Measurements from ENCODE around the gene STYXL2.

Gene STYXL2

GRCh38 chr1:167081594-167082156 lies 12.2 kb upstream of the STYXL2 start:
- no peak for DNase-seq

- DNase-seq, result peak; percentile 49
These were observed 11.3 kb upstream of the STYXL2 start for GRCh38 chr1:167082511-167083027.

- no peak for DNase-seq
These were observed 10.7 kb upstream of the STYXL2 start for GRCh38 chr1:167083066-167083665.

- DNase-seq, result no peak
These were observed 10.0 kb upstream of the STYXL2 start for GRCh38 chr1:167083871-167084270.

- no peak for DNase-seq
These were observed 9.1 kb upstream of the STYXL2 start for GRCh38 chr1:167084757-167085156.

- DNase-seq, result no peak
These were observed 7.8 kb upstream of the STYXL2 start for GRCh38 chr1:167086033-167086432.

GRCh38 chr1:167086768-167087167 lies 7.1 kb upstream of the STYXL2 start:
- DNase-seq, result no peak

- no peak for DNase-seq
These were observed 5.0 kb upstream of the STYXL2 start for GRCh38 chr1:167088746-167089417.

- DNase-seq, result no peak
These were observed 3.9 kb upstream of the STYXL2 start for GRCh38 chr1:167089939-167090313.

- peak; percentile 57 for DNase-seq
These were observed 3.4 kb upstream of the STYXL2 start, which contains the start of gene GPA33 for GRCh38 chr1:167090314-167090942. Gene GPA33, minus strand, starts transcription at chr1:167090377. Its CDS starts 90 bp downstream, at chr1:167090287.

GRCh38 chr1:167092653-167093052 lies 1.2 kb upstream of the STYXL2 start:
- DNase-seq, result no peak

- DNase-seq, result no peak
These were observed 815 bp downstream of the STYXL2 start for GRCh38 chr1:167094690-167095089.

- no peak for DNase-seq
These were observed 1.5 kb downstream of the STYXL2 start for GRCh38 chr1:167095368-167095767.

- DNase-seq, result no peak
These were observed 6.0 kb downstream of the STYXL2 start for GRCh38 chr1:167099851-167100250.

GRCh38 chr1:167100730-167101129 lies 6.9 kb downstream of the STYXL2 start:
- DNase-seq, result no peak

- DNase-seq, result no peak
These were observed 7.9 kb downstream of the STYXL2 start for GRCh38 chr1:167101754-167102153.

GRCh38 chr1:167102906-167103573 lies 9.2 kb downstream of the STYXL2 start:
- no peak for DNase-seq

GRCh38 chr1:167104256-167104633 lies 10.4 kb downstream of the STYXL2 start:
- DNase-seq, result no peak

- no peak for DNase-seq
These were observed 11.6 kb downstream of the STYXL2 start for GRCh38 chr1:167105271-167106118.

- DNase-seq, result no peak
These were observed 12.2 kb downstream of the STYXL2 start for GRCh38 chr1:167106119-167106461.

- no peak for DNase-seq
These were observed 13.6 kb downstream of the STYXL2 start for GRCh38 chr1:167107456-167107855.

GRCh38 chr1:167109125-167109524 lies 15.2 kb downstream of the STYXL2 start:
- DNase-seq, result no peak
